NCI-H774 (cell line): ENCODE measurements around the gene PLA2G2E.

Source experiments
- DNase-seq: peaks from one replicate; lab custom pipeline; 2025; lab: John Stamatoyannopoulos, UW

The PLA2G2E gene

GRCh38 chr1:19923137-19923952 is at the start of gene PLA2G2E:
Gene PLA2G2E, minus strand, starts transcription at chr1:19923617. Its CDS starts 58 bp downstream, at chr1:19923559.
- DNase-seq = no peak

GRCh38 chr1:19971664-19972063 is 48.2 kb upstream of the PLA2G2E start:
- DNase-seq = no peak

- no peak for DNase-seq
Measured at GRCh38 chr1:19969898-19970660, 46.7 kb upstream of the PLA2G2E start.

- DNase-seq = no peak
Measured at GRCh38 chr1:19967808-19968207, 44.4 kb upstream of the PLA2G2E start.

GRCh38 chr1:19964542-19964941 is 41.1 kb upstream of the PLA2G2E start:
- DNase-seq = no peak

- no peak for DNase-seq
Measured at GRCh38 chr1:19963636-19964035, 40.2 kb upstream of the PLA2G2E start.

- DNase-seq = no peak
Measured at GRCh38 chr1:19960591-19960990, 37.2 kb upstream of the PLA2G2E start.

GRCh38 chr1:19957779-19958178 is 34.4 kb upstream of the PLA2G2E start:
- no peak for DNase-seq

GRCh38 chr1:19955534-19956170 is 32.2 kb upstream of the PLA2G2E start:
- DNase-seq = no peak

- DNase-seq = no peak
Measured at GRCh38 chr1:19954059-19954458, 30.6 kb upstream of the PLA2G2E start.

- DNase-seq = no peak
Measured at GRCh38 chr1:19949016-19949415, 25.6 kb upstream of the PLA2G2E start.

GRCh38 chr1:19946971-19947370 is 23.6 kb upstream of the PLA2G2E start:
- DNase-seq = no peak

- DNase-seq = no peak
Measured at GRCh38 chr1:19946331-19946751, 22.9 kb upstream of the PLA2G2E start.

GRCh38 chr1:19945914-19946313 is 22.5 kb upstream of the PLA2G2E start:
- DNase-seq = no peak

GRCh38 chr1:19942657-19943056 is 19.2 kb upstream of the PLA2G2E start:
- DNase-seq = no peak

GRCh38 chr1:19942088-19942487 is 18.7 kb upstream of the PLA2G2E start:
- DNase-seq = no peak

- DNase-seq = no peak
Measured at GRCh38 chr1:19941206-19941568, 17.8 kb upstream of the PLA2G2E start.

GRCh38 chr1:19940486-19941205 is 17.2 kb upstream of the PLA2G2E start:
- no peak for DNase-seq

- no peak for DNase-seq
Measured at GRCh38 chr1:19938472-19938871, 15.1 kb upstream of the PLA2G2E start.

GRCh38 chr1:19936061-19936750 is 12.8 kb upstream of the PLA2G2E start:
- DNase-seq = no peak

GRCh38 chr1:19934336-19934735 is 10.9 kb upstream of the PLA2G2E start:
- no peak for DNase-seq

- DNase-seq = no peak
Measured at GRCh38 chr1:19932866-19933265, 9.4 kb upstream of the PLA2G2E start.
